ENCODE measurements around the gene GLRX5. TPM values are rescaled to one million over a fixed set of nuclear protein-coding genes. Genes with fewer than 3 reads are reported as not detected.

The GLRX5 gene
- polyA plus RNA-seq, 1 experiment, result 58.6 TPM

GRCh38 chr14:95488376-95489213, 46.3 kb upstream of the GLRX5 start:
- TF ChIP-seq CTCF (IDR thresholded peaks at IDR 0.05; ENCODE audit: low read depth, low read length), result no peak
- DNase-seq (ENCODE audit: low read depth, low spot score), result no peak
- ChIA-PET POLR2A (no interaction called here), CTCF (interaction anchor here (1.4 to 7.5 kb wide), 3 partner anchors 36 to 46 kb away, joined by 4 to 43 read pairs (median 4); no protein-coding TSS in a partner anchor)
- Histone ChIP-seq H3K4me3 (ENCODE audit: low read depth, low read length) (no peak overlapping the region), H3K9me3 (ENCODE audit: control insufficient read depth, insufficient read depth, low read length) (peaks cover 3% of the 10 kb centered on the region; the same call in 1 of the 2 replicates), H3K27ac (ENCODE audit: low read depth, low read length) (no peak overlapping the region), H3K27me3 (ENCODE audit: control insufficient read depth, insufficient read depth, low read length) (no peaks in the 10 kb centered on the region)

GRCh38 chr14:95489214-95490137, 45.4 kb upstream of the GLRX5 start:
- Histone ChIP-seq H3K27ac (ENCODE audit: low read depth, low read length) (no peak overlapping the region), H3K4me3 (ENCODE audit: low read depth, low read length) (no peak overlapping the region), H3K27me3 (ENCODE audit: control insufficient read depth, insufficient read depth, low read length) (no peaks in the 10 kb centered on the region), H3K9me3 (ENCODE audit: control insufficient read depth, insufficient read depth, low read length) (peaks cover 3% of the 10 kb centered on the region; the same call in 1 of the 2 replicates)
- TF ChIP-seq CTCF (IDR thresholded peaks at IDR 0.05; ENCODE audit: low read depth, low read length), result no peak
- POLR2A ChIA-PET, result no interaction called here
- CTCF ChIA-PET, result interaction anchor here (0.6 to 7.5 kb wide), 3 partner anchors 16 to 38 kb away, joined by 4 to 43 read pairs (median 6); no protein-coding TSS in a partner anchor
- DNase-seq (ENCODE audit: low read depth, low spot score), result no peak

- Histone ChIP-seq H3K4me3 (ENCODE audit: low read depth, low read length) (no peak overlapping the region), H3K27ac (ENCODE audit: low read depth, low read length) (no peak overlapping the region), H3K9me3 (ENCODE audit: control insufficient read depth, insufficient read depth, low read length) (peaks cover 3% of the 10 kb centered on the region; the same call in 1 of the 2 replicates), H3K27me3 (ENCODE audit: control insufficient read depth, insufficient read depth, low read length) (no peaks in the 10 kb centered on the region)
- no peak for TF ChIP-seq CTCF (IDR thresholded peaks at IDR 0.05; ENCODE audit: low read depth, low read length)
- ChIA-PET CTCF (interaction anchor here (0.6 to 7.5 kb wide), 3 partner anchors 16 to 38 kb away, joined by 4 to 43 read pairs (median 6); no protein-coding TSS in a partner anchor), POLR2A (no interaction called here)
- no peak for DNase-seq (ENCODE audit: low read depth, low spot score)
Measured at GRCh38 chr14:95490138-95490509, 44.7 kb upstream of the GLRX5 start.

GRCh38 chr14:95490727-95491451, 44.0 kb upstream of the GLRX5 start:
- Histone ChIP-seq H3K4me3 (ENCODE audit: low read depth, low read length) (no peak overlapping the region), H3K27ac (ENCODE audit: low read depth, low read length) (no peak overlapping the region), H3K27me3 (ENCODE audit: control insufficient read depth, insufficient read depth, low read length) (no peaks in the 10 kb centered on the region), H3K9me3 (ENCODE audit: control insufficient read depth, insufficient read depth, low read length) (peaks cover 3% of the 10 kb centered on the region; the same call in 1 of the 2 replicates)
- no peak for DNase-seq (ENCODE audit: low read depth, low spot score)
- ChIA-PET POLR2A (no interaction called here), CTCF (interaction anchor here (7.5 kb wide), 1 partner anchor 36 kb away, joined by 43 read pairs; no protein-coding TSS in a partner anchor)
- TF ChIP-seq CTCF (IDR thresholded peaks at IDR 0.05; ENCODE audit: low read depth, low read length), result no peak

Data from AG04450 (cell line).